BLaER1 treated with 17β-estradiol and CSF1 and Interleukin-3, amounts not matched to agents 10 nM and 100 nM (cell line): ENCODE results near the gene PAX4.
"Not testable (repeated sequence)": the region's sequence is repeated elsewhere in the genome, so short reads cannot be mapped to it uniquely, and the experiment has no call there.

Experiments used
- H3K27ac ChIP-seq, 11 experiments: shearing (Covaris generic); formaldehyde crosslinking; 2 replicates each; pipeline ENCODE4 v1.8.1; 2022
- H3K27me3 ChIP-seq, 11 experiments: shearing (Covaris generic); formaldehyde crosslinking; 2 replicates each; pipeline ENCODE4 v1.8.1; 2022
- H3K36me3 ChIP-seq, 11 experiments: shearing (Covaris generic); formaldehyde crosslinking; 2 replicates each; pipeline ENCODE4 v1.8.1; 2022
- H3K4me1 ChIP-seq, 10 experiments: shearing (Covaris generic); formaldehyde crosslinking; 2 replicates each; pipeline ENCODE4 v1.8.1; 2022
- H3K4me2 ChIP-seq, 11 experiments: shearing (Covaris generic); formaldehyde crosslinking; 2 replicates each; pipeline ENCODE4 v1.8.1; 2022
- H3K4me3 ChIP-seq, 10 experiments: shearing (Covaris generic); formaldehyde crosslinking; 2 replicates each; pipeline ENCODE4 v1.8.1; 2022
- H3K9ac ChIP-seq, 11 experiments: shearing (Covaris generic); formaldehyde crosslinking; 2 replicates each; pipeline ENCODE4 v1.8.1; 2022
- H3K9me3 ChIP-seq, 11 experiments: shearing (Covaris generic); formaldehyde crosslinking; replicated peaks in 1 of 11; 2 replicates each; pipeline ENCODE4 v1.8.1; 2022
- H4K20me1 ChIP-seq, 11 experiments: shearing (Covaris generic); formaldehyde crosslinking; 2 replicates each; pipeline ENCODE4 v1.8.1; 2022
- Cebpa-rat ChIP-seq, 11 experiments: shearing (Covaris generic); IDR thresholded peaks; 2 replicates each; pipeline ENCODE4 v1.8.1; 2022

Gene PAX4

DNA sequence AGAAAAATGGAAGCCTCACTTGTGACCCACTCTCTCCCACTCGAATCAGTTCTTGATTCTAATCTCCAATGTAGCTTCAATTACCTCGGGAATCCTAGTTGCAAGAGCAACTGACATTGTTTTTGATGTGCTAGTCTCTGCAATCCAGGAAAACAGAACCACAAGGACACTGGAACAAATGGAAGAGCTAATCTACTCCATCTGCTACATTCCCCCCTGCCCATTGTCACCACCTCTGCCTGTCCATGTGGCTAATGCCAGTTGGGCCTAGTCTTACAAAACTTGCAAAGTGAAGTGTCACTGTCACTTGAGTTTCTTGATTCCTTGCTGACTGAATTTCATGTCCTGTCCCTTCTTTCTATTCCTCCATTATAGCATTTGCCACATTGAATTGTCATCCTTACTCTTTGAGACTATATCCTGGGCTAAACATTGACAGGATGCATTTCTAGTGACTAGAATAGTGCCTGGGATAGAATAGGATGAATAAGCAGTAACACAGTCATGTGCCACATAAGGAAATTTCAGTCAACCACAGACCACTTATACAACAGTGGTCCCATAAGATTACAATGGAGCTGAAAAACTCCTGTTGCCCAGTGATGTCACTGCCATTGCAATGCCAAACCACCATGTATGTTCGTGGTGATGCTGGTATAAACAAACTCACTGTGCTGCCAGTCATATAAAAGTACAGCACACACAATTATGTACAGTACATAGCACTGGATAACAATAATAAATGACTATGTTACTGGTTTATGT, 46.0 kb downstream of the PAX4 start:
- Histone ChIP-seq H3K9me3 (no peaks in the 10 kb centered on the region), H3K4me3 (no peak overlapping the region), H4K20me1 (no peaks in the 10 kb centered on the region), H3K4me1 (no peaks in the 10 kb centered on the region), H3K9ac (no peak overlapping the region), H3K4me2 (no peak overlapping the region), H3K27ac (no peak overlapping the region), H3K36me3 (peaks cover 0 to 26% (median 0%) of the 10 kb centered on the region in 11 experiments; a peak in 5 of 22 replicates), H3K27me3 (no peaks in the 10 kb centered on the region)
- TF ChIP-seq Cebpa-rat (IDR thresholded peaks at IDR 0.05): no peak

DNA sequence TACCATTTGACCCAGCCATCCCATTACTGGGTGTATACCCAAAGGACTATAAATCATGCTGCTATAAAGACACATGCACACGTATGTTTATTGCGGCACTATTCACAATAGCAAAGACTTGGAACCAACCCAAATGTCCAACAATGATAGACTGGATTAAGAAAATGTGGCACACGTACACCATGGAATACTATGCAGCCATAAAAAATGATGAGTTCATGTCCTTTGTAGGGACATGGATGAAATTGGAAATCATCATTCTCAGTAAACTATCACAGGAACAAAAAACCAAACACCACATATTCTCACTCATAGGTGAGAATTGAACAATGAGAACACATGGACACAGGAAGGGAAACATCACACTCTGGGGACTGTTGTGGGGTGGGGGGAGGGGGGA, 49.9 kb downstream of the PAX4 start:
- not testable (repeated sequence) for H3K36me3 ChIP-seq, H3K4me3 ChIP-seq, H3K9ac ChIP-seq, H4K20me1 ChIP-seq, H3K27me3 ChIP-seq, H3K27ac ChIP-seq, H3K4me2 ChIP-seq, H3K4me1 ChIP-seq
- H3K9me3 ChIP-seq: peaks cover 0 to 18% (median 8%) of the 10 kb centered on the region in 11 experiments; a peak in 14 of 22 replicates

DNA sequence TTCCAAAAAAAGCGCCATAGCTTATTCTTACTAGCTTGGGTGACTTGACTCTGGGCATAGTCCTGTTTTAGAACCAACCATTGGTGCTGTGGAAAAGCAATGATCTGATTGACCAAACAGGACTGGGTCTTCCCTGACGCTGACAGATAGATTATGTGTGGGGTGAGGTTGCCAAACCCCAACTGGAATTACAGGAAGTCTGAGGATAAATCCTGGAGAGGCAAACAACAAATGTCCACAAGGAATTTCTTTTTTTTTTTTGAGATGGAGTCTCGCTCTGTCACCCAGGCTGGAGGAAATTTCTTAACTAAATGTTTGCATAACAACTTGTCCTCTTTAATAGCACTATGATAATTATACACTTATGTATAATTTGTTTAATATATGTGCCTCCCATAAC, 51.7 kb downstream of the PAX4 start:
- Histone ChIP-seq H3K4me1 (no peaks in the 10 kb centered on the region), H3K36me3 (peaks cover 0 to 7% (median 0%) of the 10 kb centered on the region in 11 experiments; a peak in 2 of 22 replicates), H3K27ac (no peak overlapping the region), H3K27me3 (no peaks in the 10 kb centered on the region), H3K9me3 (peaks cover 0 to 22% (median 8%) of the 10 kb centered on the region in 11 experiments; a peak in 14 of 22 replicates), H3K4me2 (no peak overlapping the region), H4K20me1 (no peaks in the 10 kb centered on the region), H3K9ac (no peak overlapping the region), H3K4me3 (no peak overlapping the region)
- TF ChIP-seq Cebpa-rat (IDR thresholded peaks at IDR 0.05): no peak
